ENCODE data around the gene EYS. TPM values are rescaled to one million over a fixed set of nuclear protein-coding genes. Genes with fewer than 3 reads are reported as not detected.
"Not testable (repeated sequence)": the region's sequence is repeated elsewhere in the genome, so short reads cannot be mapped to it uniquely, and the experiment has no call there.

The EYS gene
- total and polyA plus RNA-seq, 2 experiments from 2014 or later: under 0.01 to 0.15 TPM

DNA sequence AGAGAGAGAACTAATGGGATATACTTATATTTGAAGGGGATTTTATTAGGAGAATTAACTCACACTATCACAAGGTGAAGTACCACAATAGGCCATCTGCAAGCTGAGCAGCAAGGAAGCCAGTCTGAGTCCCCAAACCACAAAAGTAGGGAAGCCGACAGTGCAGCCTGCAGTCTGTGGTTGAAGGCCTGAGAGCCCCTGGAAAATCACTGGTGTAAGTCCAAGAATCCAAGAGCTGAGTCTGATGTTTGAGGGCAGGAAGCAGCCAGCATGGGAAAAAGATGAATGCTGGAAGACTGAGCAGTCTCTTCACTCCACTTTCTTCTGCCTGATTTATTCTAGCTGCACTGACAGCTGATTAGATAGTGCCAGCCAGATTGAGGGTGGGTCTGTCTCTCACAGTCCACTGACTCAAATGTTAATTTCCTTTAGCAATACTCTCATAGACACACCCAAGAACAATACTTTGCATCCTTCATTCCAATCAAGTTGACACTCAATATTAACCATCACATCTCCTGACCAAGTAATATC lies 1247.5 kb downstream of the EYS start:
- TF ChIP-seq, protein P1, sequence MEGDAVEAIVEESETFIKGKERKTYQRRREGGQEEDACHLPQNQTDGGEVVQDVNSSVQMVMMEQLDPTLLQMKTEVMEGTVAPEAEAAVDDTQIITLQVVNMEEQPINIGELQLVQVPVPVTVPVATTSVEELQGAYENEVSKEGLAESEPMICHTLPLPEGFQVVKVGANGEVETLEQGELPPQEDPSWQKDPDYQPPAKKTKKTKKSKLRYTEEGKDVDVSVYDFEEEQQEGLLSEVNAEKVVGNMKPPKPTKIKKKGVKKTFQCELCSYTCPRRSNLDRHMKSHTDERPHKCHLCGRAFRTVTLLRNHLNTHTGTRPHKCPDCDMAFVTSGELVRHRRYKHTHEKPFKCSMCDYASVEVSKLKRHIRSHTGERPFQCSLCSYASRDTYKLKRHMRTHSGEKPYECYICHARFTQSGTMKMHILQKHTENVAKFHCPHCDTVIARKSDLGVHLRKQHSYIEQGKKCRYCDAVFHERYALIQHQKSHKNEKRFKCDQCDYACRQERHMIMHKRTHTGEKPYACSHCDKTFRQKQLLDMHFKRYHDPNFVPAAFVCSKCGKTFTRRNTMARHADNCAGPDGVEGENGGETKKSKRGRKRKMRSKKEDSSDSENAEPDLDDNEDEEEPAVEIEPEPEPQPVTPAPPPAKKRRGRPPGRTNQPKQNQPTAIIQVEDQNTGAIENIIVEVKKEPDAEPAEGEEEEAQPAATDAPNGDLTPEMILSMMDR (IDR thresholded peaks at IDR 0.05; ENCODE audit: low read depth, low read length): no peak
- Histone ChIP-seq H3K27ac (no peak overlapping the region), H3K36me3 (no peaks in the 10 kb centered on the region), H3K4me1 (ENCODE audit: low read depth) (no peaks in the 10 kb centered on the region), H3K4me3 (no peak overlapping the region), H3K9me3 (ENCODE audit: low read depth) (no peaks in the 10 kb centered on the region), H3K27me3 (no peaks in the 10 kb centered on the region)
- peak; percentile 4 to 12 for DNase-seq (ENCODE audit: low read depth in 1 of 2, low spot score in 1 of 2)

DNA sequence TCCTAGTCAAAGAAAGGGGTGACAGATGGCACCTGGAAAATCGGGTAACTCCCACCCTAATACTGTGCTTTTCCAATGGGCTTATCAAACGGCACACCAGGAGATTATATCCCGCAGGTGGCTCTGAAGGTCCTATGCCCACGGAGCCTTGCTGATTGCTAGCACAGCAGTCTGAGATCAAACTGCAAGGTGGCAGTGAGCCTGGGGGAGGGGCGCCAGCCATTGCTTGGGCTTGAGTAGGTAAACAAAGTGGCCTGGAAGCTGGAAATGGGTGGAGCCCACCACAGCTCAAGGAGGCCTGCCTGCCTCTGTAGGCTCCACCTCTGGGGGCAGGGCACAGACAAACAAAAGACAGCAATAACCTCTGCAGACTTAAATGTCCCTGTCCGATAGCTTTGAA lies 1258.9 kb downstream of the EYS start:
- not testable (repeated sequence) for H3K9me3 ChIP-seq (ENCODE audit: low read depth); H3K27me3 ChIP-seq; H3K27ac ChIP-seq; H3K4me3 ChIP-seq; H3K4me1 ChIP-seq (ENCODE audit: low read depth); H3K36me3 ChIP-seq; DNase-seq (ENCODE audit: low read depth in 1 of 2, low spot score in 1 of 2)

DNA sequence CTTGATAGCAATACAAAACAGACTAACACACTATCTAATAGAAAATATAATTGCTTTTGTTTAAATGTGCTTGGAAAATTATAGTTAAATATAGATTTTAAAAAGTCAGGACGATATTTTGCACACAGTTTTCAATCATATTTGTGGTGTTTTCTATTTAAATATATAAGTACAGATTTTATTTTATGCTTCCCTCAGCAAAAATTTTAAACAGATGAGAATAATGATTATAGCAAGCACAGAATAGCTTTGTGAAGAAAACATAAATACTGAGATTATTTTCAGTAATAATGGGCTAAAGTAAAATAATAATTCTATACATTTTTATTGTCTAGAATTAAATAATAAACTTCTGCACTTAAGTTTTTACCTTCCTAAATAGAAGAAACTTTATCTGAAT lies 1262.0 kb downstream of the EYS start:
- H3K9me3 ChIP-seq (ENCODE audit: low read depth): no peaks in the 10 kb centered on the region
- no peaks in the 10 kb centered on the region for H3K36me3 ChIP-seq
- no peak overlapping the region for H3K4me3 ChIP-seq
- TF ChIP-seq, protein P1 (IDR thresholded peaks at IDR 0.05; ENCODE audit: low read depth, low read length): no peak
- H3K27me3 ChIP-seq: no peaks in the 10 kb centered on the region
- no peak for DNase-seq (ENCODE audit: low read depth in 1 of 2, low spot score in 1 of 2)
- H3K27ac ChIP-seq: no peak overlapping the region
- H3K4me1 ChIP-seq (ENCODE audit: low read depth): no peaks in the 10 kb centered on the region

DNA sequence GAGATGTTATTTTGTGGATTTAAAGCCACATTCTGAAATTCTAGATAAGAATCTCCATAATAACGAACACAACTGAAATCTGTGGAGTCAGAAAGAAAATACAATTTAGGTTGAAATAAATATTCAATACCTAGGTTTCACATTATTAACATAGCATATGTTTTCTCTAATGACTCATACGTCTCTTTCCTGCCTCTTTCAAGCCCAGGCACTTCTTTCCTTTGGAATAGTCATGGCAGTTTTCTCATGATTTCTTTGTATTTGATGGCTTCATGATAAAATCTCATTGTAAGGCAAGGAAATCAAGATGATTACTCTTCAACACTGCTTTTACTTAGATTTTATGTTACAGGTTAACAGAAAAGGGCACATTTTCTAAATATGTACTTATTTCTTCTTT lies 1267.8 kb downstream of the EYS start:
- no peak for DNase-seq (ENCODE audit: low read depth in 1 of 2, low spot score in 1 of 2)
- Histone ChIP-seq H3K27ac (no peak overlapping the region), H3K36me3 (no peaks in the 10 kb centered on the region), H3K9me3 (ENCODE audit: low read depth) (no peaks in the 10 kb centered on the region), H3K27me3 (no peaks in the 10 kb centered on the region), H3K4me1 (ENCODE audit: low read depth) (no peaks in the 10 kb centered on the region), H3K4me3 (no peak overlapping the region)
- TF ChIP-seq, protein P1 (IDR thresholded peaks at IDR 0.05; ENCODE audit: low read depth, low read length): no peak

DNA sequence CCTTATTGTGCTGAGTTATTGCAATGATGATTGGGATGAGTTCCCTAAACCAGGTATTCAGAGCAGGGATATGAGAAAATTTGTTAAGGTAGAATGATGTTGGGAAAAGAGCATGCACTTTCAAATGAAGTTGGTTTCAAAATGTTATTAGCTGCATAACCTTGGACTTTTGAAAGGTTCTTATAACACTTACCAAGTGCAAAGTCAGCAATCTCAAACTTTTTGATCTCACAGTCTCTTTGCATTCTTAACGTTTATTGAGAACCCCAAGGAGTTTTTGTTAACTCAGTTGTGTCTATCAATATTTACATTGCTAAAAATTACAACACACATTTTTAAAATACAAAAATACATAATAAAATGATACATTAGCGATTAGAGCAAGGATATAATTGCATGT lies 1269.0 kb downstream of the EYS start:
- no peaks in the 10 kb centered on the region for H3K4me1 ChIP-seq (ENCODE audit: low read depth)
- no peak overlapping the region for H3K27ac ChIP-seq
- DNase-seq (ENCODE audit: low read depth in 1 of 2, low spot score in 1 of 2): no peak
- no peaks in the 10 kb centered on the region for H3K36me3 ChIP-seq
- no peaks in the 10 kb centered on the region for H3K9me3 ChIP-seq (ENCODE audit: low read depth)
- no peak overlapping the region for H3K4me3 ChIP-seq
- TF ChIP-seq, protein P1 (IDR thresholded peaks at IDR 0.05; ENCODE audit: low read depth, low read length): no peak
- no peaks in the 10 kb centered on the region for H3K27me3 ChIP-seq

DNA sequence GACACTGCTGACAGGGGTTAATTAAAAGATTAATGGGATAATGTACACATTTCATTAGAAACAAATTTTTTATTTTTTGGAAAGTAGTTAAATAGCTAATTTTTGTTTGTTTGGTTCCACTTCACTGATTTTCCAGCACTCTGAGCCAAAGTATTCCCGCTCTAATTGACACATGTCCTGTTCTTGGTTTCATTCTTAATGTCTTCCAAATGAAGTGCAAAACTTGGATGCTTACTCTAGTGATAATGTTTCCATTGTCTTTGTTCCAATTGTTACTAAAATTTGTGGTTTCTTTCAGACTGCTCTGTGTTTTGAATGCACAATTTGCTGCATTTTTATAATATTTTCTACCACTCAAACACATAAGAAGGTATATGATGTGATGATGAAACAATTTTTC lies 1277.1 kb downstream of the EYS start:
- Histone ChIP-seq H3K4me3 (no peak overlapping the region), H3K27me3 (no peaks in the 10 kb centered on the region), H3K9me3 (ENCODE audit: low read depth) (no peaks in the 10 kb centered on the region), H3K36me3 (no peaks in the 10 kb centered on the region), H3K4me1 (ENCODE audit: low read depth) (no peaks in the 10 kb centered on the region), H3K27ac (no peak overlapping the region)
- no peak for DNase-seq (ENCODE audit: low read depth in 1 of 2, low spot score in 1 of 2)
- TF ChIP-seq, protein P1 (IDR thresholded peaks at IDR 0.05; ENCODE audit: low read depth, low read length): no peak

All from cardiac muscle cell (in vitro differentiated cells and primary cell).